Epithelial cell of esophagus (primary cell): ENCODE data around the gene HOXA9.

Experiments
- DNase-seq: peaks from one replicate; pipeline ENCODE4 v3.0.0; 2010; ENCODE audit warnings: low read depth
- H3K4me3 ChIP-seq: 2 replicates; pipeline ENCODE4 v1.5.1; 2011; ENCODE audit warnings: mild to moderate bottlenecking, low read length, control low read depth
- TF ChIP-seq, protein P1 (sequence below): IDR thresholded peaks from 2 replicates; pipeline ENCODE4 v1.5.1; 2011; ENCODE audit warnings: low read depth, mild to moderate bottlenecking, low read length, control low read depth, inconsistent platforms; ENCODE audit not compliant: insufficient read depth; ENCODE audit errors: missing control alignments

HOXA9 gene

DNA sequence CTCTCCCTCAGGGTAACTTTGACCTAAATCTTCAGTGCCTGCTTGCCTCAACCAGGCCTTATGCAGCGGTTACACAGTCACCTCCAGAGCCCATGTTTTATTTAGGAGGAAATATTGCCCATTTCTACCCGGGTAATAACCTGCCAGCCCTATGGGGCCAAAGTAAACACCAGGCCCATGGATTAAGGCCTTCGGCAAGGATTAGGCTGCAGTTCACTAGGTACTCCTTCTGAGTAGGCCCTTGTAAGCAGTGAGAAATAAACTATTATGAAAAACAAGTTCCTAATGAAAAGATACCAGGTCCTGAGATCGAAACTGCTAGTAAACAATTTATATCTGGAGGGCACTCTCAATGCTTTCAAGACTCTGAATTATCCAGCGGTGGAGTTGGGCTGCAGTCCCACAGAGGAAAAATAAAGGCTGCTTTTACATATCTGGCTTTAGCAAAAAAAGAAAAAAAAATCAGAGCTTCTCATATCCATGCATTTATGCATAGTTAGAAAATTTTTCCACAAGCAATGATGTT is 12.5 kb upstream of the HOXA9 start:
- TF ChIP-seq, protein P1, sequence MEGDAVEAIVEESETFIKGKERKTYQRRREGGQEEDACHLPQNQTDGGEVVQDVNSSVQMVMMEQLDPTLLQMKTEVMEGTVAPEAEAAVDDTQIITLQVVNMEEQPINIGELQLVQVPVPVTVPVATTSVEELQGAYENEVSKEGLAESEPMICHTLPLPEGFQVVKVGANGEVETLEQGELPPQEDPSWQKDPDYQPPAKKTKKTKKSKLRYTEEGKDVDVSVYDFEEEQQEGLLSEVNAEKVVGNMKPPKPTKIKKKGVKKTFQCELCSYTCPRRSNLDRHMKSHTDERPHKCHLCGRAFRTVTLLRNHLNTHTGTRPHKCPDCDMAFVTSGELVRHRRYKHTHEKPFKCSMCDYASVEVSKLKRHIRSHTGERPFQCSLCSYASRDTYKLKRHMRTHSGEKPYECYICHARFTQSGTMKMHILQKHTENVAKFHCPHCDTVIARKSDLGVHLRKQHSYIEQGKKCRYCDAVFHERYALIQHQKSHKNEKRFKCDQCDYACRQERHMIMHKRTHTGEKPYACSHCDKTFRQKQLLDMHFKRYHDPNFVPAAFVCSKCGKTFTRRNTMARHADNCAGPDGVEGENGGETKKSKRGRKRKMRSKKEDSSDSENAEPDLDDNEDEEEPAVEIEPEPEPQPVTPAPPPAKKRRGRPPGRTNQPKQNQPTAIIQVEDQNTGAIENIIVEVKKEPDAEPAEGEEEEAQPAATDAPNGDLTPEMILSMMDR = no peak
- no peak overlapping the region for H3K4me3 ChIP-seq
- no peak for DNase-seq

DNA sequence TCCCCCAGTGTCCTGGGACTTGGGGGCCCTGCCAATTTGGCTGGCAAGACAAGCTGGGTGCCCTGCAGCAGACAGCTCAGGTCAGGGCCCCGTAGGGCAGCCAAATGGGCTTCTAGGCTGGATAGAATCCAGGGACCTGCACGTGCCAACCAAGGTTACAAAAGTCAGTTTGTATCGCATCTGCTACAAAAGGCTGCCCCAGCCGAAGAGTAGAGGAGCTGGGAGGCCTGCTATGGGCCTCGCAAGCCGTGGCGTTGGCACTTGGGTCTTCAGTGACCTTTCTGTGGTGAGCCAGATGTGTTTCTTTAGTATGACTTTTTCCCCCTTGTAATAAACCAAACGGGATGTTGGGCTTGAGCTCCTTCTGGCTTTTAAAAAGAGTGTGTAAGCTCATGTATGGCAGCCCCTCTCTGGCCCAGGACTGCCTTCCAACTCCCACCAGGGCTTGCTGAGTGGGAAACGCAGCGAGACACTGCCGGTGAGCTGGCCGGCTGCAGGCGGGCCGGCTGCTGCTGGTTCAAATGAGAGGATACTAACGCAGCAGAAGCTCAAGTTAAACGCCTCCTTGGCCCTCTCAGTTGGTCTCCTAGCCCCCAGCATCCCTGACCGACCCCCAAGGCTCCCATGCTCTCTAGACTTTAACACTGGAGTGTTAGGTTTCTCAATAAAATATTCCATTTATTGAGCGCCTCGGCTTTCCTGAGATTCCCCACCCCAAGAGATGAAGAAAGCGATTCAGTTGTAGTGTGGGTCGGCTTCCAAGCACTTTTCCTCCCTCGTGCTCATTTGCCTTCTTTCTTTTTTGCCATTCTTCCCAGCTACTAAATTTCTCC is 11.8 kb upstream of the HOXA9 start:
- DNase-seq = no peak
- TF ChIP-seq, protein P1 = no peak
- H3K4me3 ChIP-seq = no peak overlapping the region

DNA sequence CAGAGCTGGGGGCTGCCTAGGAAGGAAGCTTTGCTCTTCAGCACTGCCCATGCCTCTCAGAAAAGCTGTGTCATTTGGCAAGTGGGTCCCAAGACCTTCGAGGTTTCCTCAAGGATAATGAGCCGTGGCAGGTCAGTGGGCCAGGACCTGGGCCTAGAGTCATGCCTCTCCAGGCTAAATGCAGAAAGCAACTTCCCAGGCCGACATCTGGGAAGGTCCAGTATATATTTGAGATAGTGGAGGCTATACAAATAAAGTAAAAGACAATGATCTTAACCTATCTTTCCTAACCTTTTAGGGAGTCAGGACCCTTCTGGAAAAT is 11.1 kb upstream of the HOXA9 start:
- no peak overlapping the region for H3K4me3 ChIP-seq
- TF ChIP-seq, protein P1 = no peak
- no peak for DNase-seq

DNA sequence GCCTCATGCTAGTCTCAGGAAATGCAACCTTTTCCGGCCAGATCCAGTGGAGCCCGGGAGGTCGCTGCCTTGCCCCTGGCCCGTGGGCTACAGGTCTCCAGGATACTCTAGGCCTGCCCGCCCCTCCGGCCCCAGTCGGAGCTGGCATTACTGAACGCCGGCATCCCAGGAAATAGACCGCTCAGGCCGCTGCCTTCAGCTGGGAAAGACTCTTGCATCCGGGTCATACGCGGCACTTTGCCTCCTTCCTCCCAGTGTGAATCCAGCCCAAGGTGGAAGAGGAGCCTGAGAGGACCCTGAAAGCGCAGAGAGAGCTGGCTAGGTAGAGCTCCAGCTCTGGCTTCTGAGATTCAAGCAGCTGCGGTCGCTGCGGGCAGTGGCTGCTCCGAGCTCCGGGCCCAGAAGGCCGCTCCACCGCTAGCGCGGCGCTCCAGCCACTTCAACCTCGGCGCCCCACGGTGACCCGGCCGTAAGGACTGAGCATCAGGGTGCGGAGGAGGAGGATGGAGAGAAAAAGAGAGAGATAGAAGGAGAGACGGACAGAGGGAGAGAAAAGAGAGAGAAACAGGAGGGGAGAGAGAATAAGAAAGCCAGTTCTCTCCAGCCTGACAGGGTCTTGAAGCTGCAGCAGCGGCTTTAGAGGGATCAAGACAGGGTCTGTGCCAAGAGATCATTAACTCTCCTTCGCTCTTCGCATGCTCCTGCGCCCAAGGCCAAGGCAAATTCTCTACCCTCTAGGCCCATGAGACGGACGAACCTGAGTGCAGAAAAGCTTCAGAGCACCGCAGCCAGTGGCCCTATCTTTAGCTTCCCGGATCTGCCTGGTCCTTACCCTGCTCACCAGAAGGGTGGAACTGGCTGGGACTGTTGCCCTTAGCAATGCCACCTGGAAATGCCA is 10.5 kb upstream of the HOXA9 start:
- TF ChIP-seq, protein P1 = no peak
- no peak overlapping the region for H3K4me3 ChIP-seq
- no peak for DNase-seq

DNA sequence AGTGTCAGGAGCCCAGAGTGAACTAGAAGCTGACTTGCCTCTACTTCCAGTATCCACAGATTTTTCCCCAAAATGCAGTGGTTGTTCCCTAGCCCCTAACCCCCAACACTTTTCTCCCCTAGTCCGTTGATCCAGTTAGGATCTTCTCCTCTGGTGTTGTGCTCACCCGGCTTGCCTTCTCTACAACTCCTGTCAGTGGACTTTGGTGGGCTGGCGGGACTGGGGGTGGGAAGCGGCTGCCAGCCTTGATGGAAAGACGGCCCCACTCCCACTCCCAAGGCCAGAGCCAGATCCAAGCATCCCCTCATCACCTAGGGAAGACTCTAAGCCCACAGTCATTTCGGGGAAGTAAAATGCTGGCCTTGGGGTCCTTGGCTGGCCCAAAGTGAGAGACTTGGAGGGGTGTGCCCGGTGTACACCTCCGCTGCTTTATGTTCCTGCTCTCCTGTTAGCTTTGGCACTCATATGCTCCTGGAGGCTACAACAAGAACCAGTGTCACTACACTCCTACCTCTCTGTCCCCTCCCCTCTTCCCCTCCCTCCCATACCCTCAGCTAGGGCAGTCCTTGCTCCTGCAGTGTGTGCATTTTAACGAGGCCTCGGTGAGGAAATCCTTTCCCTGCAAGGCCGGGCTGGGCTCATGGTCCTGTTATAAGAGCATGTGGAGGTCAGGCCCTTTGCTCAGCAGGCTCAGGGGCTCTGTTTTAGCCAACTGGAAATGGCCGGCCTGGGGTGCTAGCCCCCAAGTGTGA is 9.7 kb upstream of the HOXA9 start:
- no peak overlapping the region for H3K4me3 ChIP-seq
- TF ChIP-seq, protein P1 = no peak
- no peak for DNase-seq

DNA sequence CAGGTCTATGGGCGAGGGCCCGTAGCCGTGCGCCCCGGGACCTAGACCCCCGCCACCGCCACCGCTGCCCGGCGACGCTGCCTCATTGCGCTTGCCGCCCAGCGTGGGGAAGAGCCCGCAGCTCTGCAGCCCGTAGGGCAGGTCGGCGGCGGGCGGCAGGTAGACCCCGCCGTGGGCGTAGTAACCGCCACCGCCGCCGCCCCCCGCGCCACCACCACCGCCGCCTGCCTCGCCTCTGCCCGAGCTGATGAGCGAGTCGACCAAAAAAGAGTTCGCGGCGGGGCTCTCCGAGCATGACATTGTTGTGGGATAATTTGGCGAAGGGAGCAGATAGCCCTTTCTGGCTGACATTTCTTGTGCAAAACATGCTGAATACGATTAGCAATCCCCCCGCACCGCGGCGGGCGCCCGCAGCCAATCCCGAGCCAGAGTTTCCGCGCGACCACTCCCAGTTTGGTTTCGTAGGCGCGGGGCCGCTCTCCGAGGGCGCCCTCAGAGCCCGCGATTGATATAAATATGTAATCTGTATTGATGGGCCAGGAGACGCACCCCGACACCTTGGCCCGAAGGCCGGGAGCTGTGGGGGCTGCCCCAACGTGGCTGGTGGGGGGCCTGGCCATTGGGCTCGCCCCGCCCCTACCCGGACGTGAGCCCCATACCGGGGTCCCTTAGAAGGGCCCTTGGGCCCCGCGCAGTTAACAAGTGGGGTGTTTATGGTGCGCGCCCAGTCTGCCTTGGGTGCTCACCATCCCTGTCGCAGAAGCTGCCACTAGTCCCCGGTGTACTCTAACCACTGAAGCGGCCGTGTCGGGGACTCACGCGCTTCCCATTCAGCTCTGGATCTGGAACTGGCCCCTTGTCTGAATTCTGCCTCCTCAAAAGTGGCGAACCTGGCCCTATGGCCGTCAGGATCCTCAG is 8.9 kb upstream of the HOXA9 start, which contains the start of gene HOXA10:
HOXA10 (minus strand) TSS at position 365 of the 918 bp plus-strand sequence; CDS start at position 351, 14 bp downstream.
- no peak for DNase-seq
- TF ChIP-seq, protein P1 = no peak
- no peak within 1 kb of the TSS for H3K4me3 ChIP-seq
